Testis (tissue), 3 donors: ENCODE measurements around the gene PI16. TPM values are rescaled to one million over a fixed set of nuclear protein-coding genes. Genes with fewer than 3 reads are reported as not detected.
"Not testable (repeated sequence)": the region's sequence is repeated elsewhere in the genome, so short reads cannot be mapped to it uniquely, and the experiment has no call there.

Experiments
- DNase-seq: peaks from one replicate; pipeline ENCODE4 v3.0.0-alpha.2; 2019
- H3K27ac ChIP-seq, 2 donors: fragments of 200-600 bp; sonication (generic); one replicate each; pipeline ENCODE4 v1.5.1; 2019
- H3K27me3 ChIP-seq: fragments of 200-600 bp; sonication (generic); one replicate; pipeline ENCODE4 v1.5.1; 2019
- H3K36me3 ChIP-seq: fragments of 200-600 bp; sonication (generic); one replicate; pipeline ENCODE4 v1.5.1; 2017; ENCODE audit warnings: low read depth; ENCODE audit errors: missing control alignments
- H3K4me1 ChIP-seq: fragments of 200-600 bp; sonication (generic); one replicate; pipeline ENCODE4 v1.5.1; 2019
- H3K4me3 ChIP-seq, 2 donors: fragments of 200-600 bp; sonication (generic); one replicate each; pipeline ENCODE4 v1.5.1; 2017 to 2019
- H3K9me3 ChIP-seq: fragments of 200-600 bp; sonication (generic); one replicate; pipeline ENCODE4 v1.5.1; 2017
- POLR2A ChIP-seq: fragments of 450-650 bp; IDR thresholded peaks from one replicate; pipeline ENCODE4 v1.6.1; 2017; ENCODE audit warnings: antibody characterized with exemption, mild to moderate bottlenecking, moderate library complexity
- WGBS, 2 donors: methylation state at CpG; one replicate each; pipeline ENCODE4 v1.1.5; 2018; 5-methylcytosine and 5-hydroxymethylcytosine counted together
- intact Hi-C: fragments of 100-400 bp; cut with DNase I; formaldehyde crosslinking; loops from one replicate; pipeline ENCODE4 v1.15.1; 2023; ENCODE audit warnings: low total_unique reads
- polyA plus RNA-seq: library from polyadenylated mRNA; stranded (reverse); fragments of 350-450 nt; fragmentation: Illumina TruSeq; extraction: RNeasy Lipid Tissue Mini Kit (QIAGEN cat#74804); gene quantifications from one replicate; pipeline ENCODE4 v1.2.3, GENCODE V29; 2014; ENCODE audit warnings: low read depth, low replicate concordance; ENCODE audit not compliant: insufficient read depth
- total RNA-seq, 2 donors: library from RNA; depleted of rRNA; stranded (reverse); fragments of >200 nt; gene quantifications; one replicate each; pipeline ENCODE4 v1.2.3, GENCODE V29; 2016
- TF ChIP-seq, protein P1 (sequence below), 3 experiments: fragments of 450-650 bp in 2 of 3; fragments of 200-600 bp in 1 of 3; sonication (generic) in 1 of 3; IDR thresholded peaks; one replicate each; pipeline ENCODE4 v1.5.1; 2016 to 2019; ENCODE audit warnings: antibody characterized with exemption in 3 of 3, mild to moderate bottlenecking in 2 of 3, moderate library complexity in 1 of 3

Gene PI16
- total and polyA plus RNA-seq, 3 donors from 2014 or later: 9.8 to 79.3 (median 24.7) TPM

DNA sequence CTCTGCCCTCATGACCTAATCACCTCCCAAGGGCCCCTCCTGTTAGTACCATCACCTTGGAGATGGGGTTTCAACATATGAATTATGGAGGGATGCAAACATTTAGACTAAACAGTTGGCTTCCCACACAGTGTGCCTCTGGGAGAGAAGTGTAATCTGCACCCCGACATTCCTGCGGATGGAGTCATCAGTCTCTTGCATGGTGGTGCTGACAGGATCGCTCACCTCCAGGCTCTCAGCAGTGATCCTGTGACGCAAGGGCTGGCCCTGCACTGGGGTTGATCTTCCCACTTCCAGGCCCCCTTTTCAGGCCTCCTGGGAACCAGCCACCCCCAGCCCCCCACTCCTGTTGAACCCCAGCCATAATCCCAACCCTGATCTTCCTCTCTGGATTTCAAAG lies 16.0 kb upstream of the PI16 start:
- DNase-seq: no peak
- no peaks in the 10 kb centered on the region for H3K36me3 ChIP-seq
- intact Hi-C loops: no loop called here
- 89% methylated on average over 4 of the region's 4 CpGs; no CpG with 5 or more reads in 1 of the 2 donors for WGBS, 2 donors
- no peak overlapping the region for H3K27ac ChIP-seq
- H3K4me3 ChIP-seq: no peak overlapping the region
- no peaks in the 10 kb centered on the region for H3K9me3 ChIP-seq
- H3K4me1 ChIP-seq: no peaks in the 10 kb centered on the region
- H3K27me3 ChIP-seq: no peaks in the 10 kb centered on the region
- TF ChIP-seq, protein P1, sequence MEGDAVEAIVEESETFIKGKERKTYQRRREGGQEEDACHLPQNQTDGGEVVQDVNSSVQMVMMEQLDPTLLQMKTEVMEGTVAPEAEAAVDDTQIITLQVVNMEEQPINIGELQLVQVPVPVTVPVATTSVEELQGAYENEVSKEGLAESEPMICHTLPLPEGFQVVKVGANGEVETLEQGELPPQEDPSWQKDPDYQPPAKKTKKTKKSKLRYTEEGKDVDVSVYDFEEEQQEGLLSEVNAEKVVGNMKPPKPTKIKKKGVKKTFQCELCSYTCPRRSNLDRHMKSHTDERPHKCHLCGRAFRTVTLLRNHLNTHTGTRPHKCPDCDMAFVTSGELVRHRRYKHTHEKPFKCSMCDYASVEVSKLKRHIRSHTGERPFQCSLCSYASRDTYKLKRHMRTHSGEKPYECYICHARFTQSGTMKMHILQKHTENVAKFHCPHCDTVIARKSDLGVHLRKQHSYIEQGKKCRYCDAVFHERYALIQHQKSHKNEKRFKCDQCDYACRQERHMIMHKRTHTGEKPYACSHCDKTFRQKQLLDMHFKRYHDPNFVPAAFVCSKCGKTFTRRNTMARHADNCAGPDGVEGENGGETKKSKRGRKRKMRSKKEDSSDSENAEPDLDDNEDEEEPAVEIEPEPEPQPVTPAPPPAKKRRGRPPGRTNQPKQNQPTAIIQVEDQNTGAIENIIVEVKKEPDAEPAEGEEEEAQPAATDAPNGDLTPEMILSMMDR (IDR thresholded peaks at IDR 0.05): no peak
- TF ChIP-seq POLR2A: no peak

DNA sequence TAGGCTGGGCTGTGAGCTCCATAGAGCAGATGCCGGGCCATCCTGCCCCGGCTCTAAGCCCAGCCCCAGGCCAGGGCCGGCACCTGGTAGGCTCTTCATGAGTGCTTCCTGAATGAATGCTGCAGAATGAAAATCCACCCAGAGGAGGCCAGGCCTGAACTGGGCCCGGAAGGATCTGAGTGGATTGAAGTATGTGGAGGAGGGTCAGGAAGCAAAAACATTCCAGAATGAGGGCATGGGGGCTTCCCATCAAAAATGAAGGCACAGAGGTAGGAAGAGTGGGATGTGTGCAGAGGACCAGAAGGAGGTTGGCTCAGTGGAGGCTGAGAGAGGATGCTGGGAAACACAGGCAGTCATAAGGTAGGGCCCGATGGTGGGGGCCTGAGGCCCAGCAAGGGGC lies 15.5 kb upstream of the PI16 start:
- H3K36me3 ChIP-seq, H3K27me3 ChIP-seq, H3K4me3 ChIP-seq, H3K27ac ChIP-seq, H3K4me1 ChIP-seq, intact Hi-C loops, DNase-seq, H3K9me3 ChIP-seq: not testable (repeated sequence)
- WGBS, 2 donors: 86 to 87% methylated on average over 2 to 5 of the region's 5 CpGs

DNA sequence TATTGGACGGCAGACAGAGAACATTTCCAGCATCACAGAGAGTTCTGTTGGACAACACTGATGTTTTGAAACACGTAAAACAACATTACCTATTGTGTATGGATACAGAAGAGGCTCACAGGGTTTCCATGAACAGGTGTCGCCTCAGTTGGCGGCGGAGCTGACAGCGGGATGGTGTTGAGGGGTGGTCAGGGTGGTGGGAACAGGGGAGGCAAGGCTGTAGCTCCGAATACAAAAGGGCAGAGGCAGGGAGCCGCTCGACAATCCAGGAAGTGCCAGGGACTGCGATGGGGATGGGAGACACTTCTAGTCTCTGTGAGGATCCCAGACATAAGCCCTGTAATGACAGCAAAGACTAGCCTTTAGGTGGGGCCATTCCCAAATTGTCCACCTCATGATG lies 14.5 kb upstream of the PI16 start:
- Histone ChIP-seq H3K27ac (no peak overlapping the region), H3K36me3 (no peaks in the 10 kb centered on the region), H3K27me3 (no peaks in the 10 kb centered on the region), H3K4me1 (no peaks in the 10 kb centered on the region), H3K4me3 (no peak overlapping the region), H3K9me3 (no peaks in the 10 kb centered on the region)
- 86 to 92% methylated on average over 10 of the region's 10 CpGs for WGBS, 2 donors
- no peak for TF ChIP-seq POLR2A
- TF ChIP-seq, protein P1 (IDR thresholded peaks at IDR 0.05): no peak
- DNase-seq: no peak
- intact Hi-C loops: no loop called here

DNA sequence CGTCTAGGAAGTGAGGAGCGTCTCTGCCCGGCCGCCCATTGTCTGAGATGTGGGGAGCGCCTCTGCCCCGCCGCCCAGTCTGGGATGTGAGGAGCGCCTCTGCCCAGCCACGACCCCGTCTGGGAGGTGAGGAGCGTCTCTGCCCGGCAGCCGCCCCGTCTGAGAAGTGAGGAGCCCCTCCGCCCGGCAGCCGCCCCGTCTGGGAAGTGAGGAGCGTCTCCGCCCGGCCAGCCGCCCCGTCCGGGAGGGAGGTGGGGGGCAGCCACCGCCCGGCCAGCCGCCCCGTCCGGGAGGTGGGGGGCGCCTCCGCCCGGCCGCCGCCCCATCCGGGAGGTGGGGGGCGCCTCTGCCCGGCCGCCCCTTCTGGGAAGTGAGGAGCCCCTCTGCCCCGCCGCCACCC lies 13.0 kb upstream of the PI16 start:
- H3K9me3 ChIP-seq, DNase-seq: not testable (repeated sequence)
- WGBS, 2 donors: 83 to 90% methylated on average over 2 to 6 of the region's 40 CpGs

DNA sequence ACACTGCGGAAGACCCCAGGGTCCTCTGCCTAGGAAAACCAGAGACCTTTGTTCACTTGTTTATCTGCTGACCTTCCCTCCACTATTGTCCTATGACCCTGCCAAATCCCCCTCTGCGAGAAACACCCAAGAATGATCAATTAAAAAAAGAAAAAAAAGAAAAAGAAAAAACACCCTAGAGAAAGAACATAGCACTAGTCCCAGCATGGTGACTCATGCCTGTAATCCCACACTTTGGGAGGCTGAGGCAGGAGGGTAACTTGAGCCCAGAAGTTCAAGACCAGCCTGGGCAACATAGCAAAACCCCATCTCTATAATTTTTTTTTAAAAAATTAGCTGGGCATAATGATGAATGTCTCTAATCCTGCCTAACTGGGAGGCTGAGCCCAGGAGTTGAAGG lies 12.2 kb upstream of the PI16 start:
- DNase-seq, H3K27ac ChIP-seq, H3K4me1 ChIP-seq, intact Hi-C loops, H3K27me3 ChIP-seq, H3K36me3 ChIP-seq, H3K9me3 ChIP-seq, H3K4me3 ChIP-seq: not testable (repeated sequence)
- WGBS, 2 donors: 73 to 82% methylated on average over 1 to 2 of the region's 2 CpGs

More for the DNA sequence above, 13.0 kb upstream of the PI16 start:
- H3K27ac ChIP-seq, H3K27me3 ChIP-seq, H3K4me3 ChIP-seq, H3K36me3 ChIP-seq, intact Hi-C loops, H3K4me1 ChIP-seq: not testable (repeated sequence)

DNA sequence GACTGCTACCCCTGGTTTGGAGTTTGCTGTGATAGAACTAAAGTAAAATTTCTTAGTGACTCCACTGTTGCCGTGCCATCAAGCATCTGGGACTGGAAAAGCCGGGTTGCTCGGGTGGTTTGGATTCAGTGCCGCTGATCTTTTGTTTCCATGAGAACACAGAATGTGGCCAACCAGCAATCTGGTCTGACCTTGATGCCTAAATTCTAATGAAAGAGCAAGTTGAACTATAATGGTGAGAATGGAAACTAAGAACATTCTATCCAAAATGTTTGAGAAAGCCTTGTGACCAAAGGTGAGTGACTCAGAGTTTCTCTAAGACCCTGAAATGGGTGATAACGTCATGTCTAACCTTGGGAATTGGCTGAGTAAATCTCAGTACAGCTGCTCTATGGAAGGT lies 9.9 kb upstream of the PI16 start:
- intact Hi-C loops: no loop called here
- Histone ChIP-seq H3K27ac (no peak overlapping the region), H3K27me3 (no peaks in the 10 kb centered on the region), H3K9me3 (no peaks in the 10 kb centered on the region), H3K4me3 (no peak overlapping the region), H3K36me3 (no peaks in the 10 kb centered on the region), H3K4me1 (no peaks in the 10 kb centered on the region)
- TF ChIP-seq, protein P1 (IDR thresholded peaks at IDR 0.05): no peak
- no peak for TF ChIP-seq POLR2A
- 51 to 59% methylated on average over 4 to 5 of the region's 5 CpGs for WGBS, 2 donors
- DNase-seq: no peak
